KMS-11 (cell line): ENCODE results near the gene CYP26B1.

Experiments
- H2AFZ ChIP-seq: fragments of 200-600 bp; sonication (generic); 2 replicates; pipeline ENCODE4 v1.6.1; 2016; ENCODE audit warnings: antibody characterized with exemption, mixed run types, low read depth
- H3K27ac ChIP-seq: fragments of 200-600 bp; sonication (generic); 2 replicates; pipeline ENCODE4 v1.6.1; 2016; ENCODE audit warnings: mild to moderate bottlenecking, mixed run types
- H3K27me3 ChIP-seq: fragments of 200-600 bp; sonication (generic); 2 replicates; pipeline ENCODE4 v1.6.1; 2017; ENCODE audit warnings: mild to moderate bottlenecking, low read depth, mixed run types, moderate library complexity; ENCODE audit not compliant: insufficient read depth
- H3K36me3 ChIP-seq: fragments of 200-600 bp; sonication (generic); 2 replicates; pipeline ENCODE4 v1.6.1; 2017; ENCODE audit warnings: mild to moderate bottlenecking, mixed run types; ENCODE audit not compliant: insufficient read depth
- H3K4me1 ChIP-seq: fragments of 200-600 bp; sonication (generic); 2 replicates; pipeline ENCODE4 v1.6.1; 2016; ENCODE audit warnings: mild to moderate bottlenecking, low read depth, mixed run types; ENCODE audit not compliant: poor library complexity, severe bottlenecking
- H3K4me2 ChIP-seq: fragments of 200-600 bp; sonication (generic); 2 replicates; pipeline ENCODE4 v1.7.0; 2016; ENCODE audit warnings: mild to moderate bottlenecking, mixed run types
- H3K4me3 ChIP-seq: fragments of 200-600 bp; sonication (generic); IDR thresholded peaks from 2 replicates; pipeline ENCODE4 v1.6.1; 2017; ENCODE audit warnings: low read depth, low read length, mixed read lengths; ENCODE audit not compliant: insufficient read depth
- H3K79me2 ChIP-seq: fragments of 200-600 bp; sonication (generic); 2 replicates; pipeline ENCODE4 v1.6.1; 2016; ENCODE audit warnings: low read depth, mixed run types; ENCODE audit not compliant: insufficient read depth
- H3K9ac ChIP-seq: fragments of 200-600 bp; sonication (generic); 2 replicates; pipeline ENCODE4 v1.6.1; 2016; ENCODE audit warnings: mild to moderate bottlenecking, mixed run types
- H4K20me1 ChIP-seq: fragments of 200-600 bp; sonication (generic); 2 replicates; pipeline ENCODE4 v1.6.1; 2016; ENCODE audit warnings: mild to moderate bottlenecking, mixed run types; ENCODE audit not compliant: insufficient read depth
- CTCF ChIP-seq: fragments of 200-600 bp; sonication (generic); conservative IDR thresholded peaks from 2 replicates; pipeline ENCODE4 v1.6.1; 2017; ENCODE audit warnings: low read depth, mild to moderate bottlenecking, antibody characterized with exemption, low read length, moderate library complexity, mixed read lengths

Gene CYP26B1

GRCh38 chr2:72121153-72121552, 26.5 kb downstream of the CYP26B1 start:
- no peak for TF ChIP-seq CTCF
- no peak overlapping the region for H3K4me2 ChIP-seq
- H3K4me1 ChIP-seq = no peaks in the 10 kb centered on the region

GRCh38 chr2:72118951-72119350, 28.7 kb downstream of the CYP26B1 start:
- H3K4me2 ChIP-seq = no peak overlapping the region
- H3K4me3 ChIP-seq = no peak overlapping the region
- no peaks in the 10 kb centered on the region; the same call in 1 of the 2 replicates for H4K20me1 ChIP-seq
- H3K9ac ChIP-seq = no peak overlapping the region
- H3K27me3 ChIP-seq = no peaks in the 10 kb centered on the region
- H3K36me3 ChIP-seq = no peaks in the 10 kb centered on the region
- no peak overlapping the region for H3K27ac ChIP-seq
- H3K4me1 ChIP-seq = no peaks in the 10 kb centered on the region
- H2AFZ ChIP-seq = no peak overlapping the region
- TF ChIP-seq CTCF = no peak
- no peaks in the 10 kb centered on the region for H3K79me2 ChIP-seq

More at GRCh38 chr2:72121153-72121552, 26.5 kb downstream of the CYP26B1 start:
- no peaks in the 10 kb centered on the region for H3K36me3 ChIP-seq
- H3K27ac ChIP-seq = no peak overlapping the region
- H3K4me3 ChIP-seq = no peak overlapping the region
- no peaks in the 10 kb centered on the region for H3K27me3 ChIP-seq
- no peaks in the 10 kb centered on the region for H3K79me2 ChIP-seq
- no peaks in the 10 kb centered on the region; the same call in 1 of the 2 replicates for H4K20me1 ChIP-seq
- H3K9ac ChIP-seq = no peak overlapping the region
- H2AFZ ChIP-seq = no peak overlapping the region

GRCh38 chr2:72118386-72118785, 29.3 kb downstream of the CYP26B1 start:
- H3K27ac ChIP-seq = no peak overlapping the region

GRCh38 chr2:72117718-72118117, 29.9 kb downstream of the CYP26B1 start:
- H3K4me2 ChIP-seq = no peak overlapping the region
- no peaks in the 10 kb centered on the region for H4K20me1 ChIP-seq
- no peak overlapping the region for H3K4me3 ChIP-seq
- no peaks in the 10 kb centered on the region for H3K27me3 ChIP-seq
- no peaks in the 10 kb centered on the region for H3K79me2 ChIP-seq
- H3K9ac ChIP-seq = no peak overlapping the region
- H3K36me3 ChIP-seq = no peaks in the 10 kb centered on the region
- H3K27ac ChIP-seq = no peak overlapping the region
- H2AFZ ChIP-seq = no peak overlapping the region
- no peaks in the 10 kb centered on the region for H3K4me1 ChIP-seq
- no peak for TF ChIP-seq CTCF

More at GRCh38 chr2:72118386-72118785, 29.3 kb downstream of the CYP26B1 start:
- Histone ChIP-seq H4K20me1 (no peaks in the 10 kb centered on the region; the same call in 1 of the 2 replicates), H3K27me3 (no peaks in the 10 kb centered on the region), H3K4me2 (no peak overlapping the region), H3K36me3 (no peaks in the 10 kb centered on the region), H3K9ac (no peak overlapping the region), H2AFZ (no peak overlapping the region), H3K79me2 (no peaks in the 10 kb centered on the region), H3K4me3 (no peak overlapping the region), H3K4me1 (no peaks in the 10 kb centered on the region)
- no peak for TF ChIP-seq CTCF

- Histone ChIP-seq H3K4me2 (no peak overlapping the region), H3K4me1 (no peaks in the 10 kb centered on the region), H3K36me3 (no peaks in the 10 kb centered on the region), H2AFZ (no peak overlapping the region), H4K20me1 (no peaks in the 10 kb centered on the region), H3K4me3 (no peak overlapping the region), H3K79me2 (no peaks in the 10 kb centered on the region), H3K9ac (no peak overlapping the region), H3K27ac (no peak overlapping the region), H3K27me3 (no peaks in the 10 kb centered on the region)
- no peak for TF ChIP-seq CTCF
Observed at GRCh38 chr2:72117029-72117428, 30.6 kb downstream of the CYP26B1 start.
